ENCODE results near the gene KLHL33. TPM values are rescaled to one million over a fixed set of nuclear protein-coding genes. Genes with fewer than 3 reads are reported as not detected.

Gene KLHL33
- total RNA-seq, 2 donors from 2014 or later, result 0.22 to 0.43 TPM

DNA sequence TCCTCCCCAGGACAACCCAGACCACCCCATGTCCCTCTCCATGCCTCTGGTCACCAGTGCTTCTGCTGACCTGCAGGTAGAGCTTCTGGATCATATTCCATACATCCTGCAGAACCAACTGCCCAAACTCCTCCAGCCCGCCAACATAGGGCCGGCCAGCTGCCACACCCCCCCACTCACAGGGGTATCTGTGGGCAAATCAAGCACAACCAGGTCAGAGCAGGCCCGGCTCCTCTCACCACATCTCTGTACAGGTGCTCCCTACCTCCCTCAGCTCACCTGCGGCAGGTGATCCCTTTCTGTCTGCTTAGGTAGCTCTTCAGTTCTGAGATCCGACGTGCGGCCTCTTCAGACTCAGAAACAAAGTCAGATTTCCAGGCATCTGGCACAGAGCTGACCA is 51.6 kb downstream of the KLHL33 start:
- Mint-ChIP-seq H3K9me3 (no peaks in the 10 kb centered on the region), H3K4me3 (no peak overlapping the region), H3K4me1 (ENCODE audit: low read depth in 2 of 2) (peaks cover 0 to 4% of the 10 kb centered on the region in 2 donors), H3K36me3 (peaks cover 32% of the 10 kb centered on the region), H3K27ac (no peak overlapping the region), H3K27me3 (no peaks in the 10 kb centered on the region)
- ATAC-seq (no peak), DNase-seq (ENCODE audit: low spot score) (no peak)

DNA sequence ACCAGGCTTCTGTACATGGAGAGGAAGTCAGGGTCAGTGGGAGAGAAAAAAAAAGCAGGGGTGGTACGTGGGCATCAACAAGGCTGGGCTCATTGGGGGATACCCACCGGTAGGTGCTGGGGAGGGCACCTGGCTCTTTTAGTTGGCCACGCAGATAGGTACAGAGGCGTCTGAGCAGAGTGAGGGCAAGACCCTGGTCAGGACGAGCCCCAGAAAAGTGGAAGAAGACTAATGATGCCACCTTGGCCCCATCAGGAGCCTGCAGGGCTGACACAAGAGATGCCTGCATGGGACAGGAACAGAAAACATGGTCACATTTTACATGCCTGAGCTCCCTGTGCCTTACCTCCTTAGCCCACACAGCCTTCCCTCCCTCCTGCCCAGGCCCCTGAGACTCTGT is 52.3 kb downstream of the KLHL33 start:
- Mint-ChIP-seq H3K4me3 (no peak overlapping the region), H3K4me1 (ENCODE audit: low read depth in 2 of 2) (peaks cover 0 to 4% of the 10 kb centered on the region in 2 donors), H3K27ac (no peak overlapping the region), H3K27me3 (no peaks in the 10 kb centered on the region), H3K9me3 (no peaks in the 10 kb centered on the region), H3K36me3 (peaks cover 29% of the 10 kb centered on the region)
- ATAC-seq (no peak), DNase-seq (ENCODE audit: low spot score) (no peak)

DNA sequence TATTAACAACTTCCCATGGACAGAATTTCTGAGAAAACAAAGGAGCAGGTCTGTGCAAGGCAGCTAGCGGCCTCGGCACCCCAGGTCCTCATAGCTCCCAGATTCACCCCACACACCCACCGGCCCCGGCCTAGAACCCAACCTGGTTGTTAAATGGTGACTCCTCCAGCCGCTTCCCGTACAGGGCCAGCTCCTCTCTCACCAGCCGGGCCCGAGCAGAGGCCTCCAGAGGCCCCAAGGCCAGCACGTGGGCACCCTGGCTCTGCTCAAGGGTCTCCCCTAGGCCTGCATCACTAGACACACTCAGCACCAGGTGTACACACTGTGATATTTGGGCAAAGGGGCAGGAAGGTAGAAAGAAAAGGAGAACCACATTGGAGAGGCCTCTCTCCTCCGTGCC is 52.9 kb downstream of the KLHL33 start:
- ATAC-seq (no peak), DNase-seq (ENCODE audit: low spot score) (no peak)
- H3K4me1 Mint-ChIP-seq (ENCODE audit: low read depth in 2 of 2), result peaks cover 0 to 4% of the 10 kb centered on the region in 2 donors
- H3K36me3 Mint-ChIP-seq, result peaks cover 24% of the 10 kb centered on the region
- H3K4me3 Mint-ChIP-seq, result no peak overlapping the region
- H3K27me3 Mint-ChIP-seq, result no peaks in the 10 kb centered on the region
- H3K9me3 Mint-ChIP-seq, result no peaks in the 10 kb centered on the region
- no peak overlapping the region for H3K27ac Mint-ChIP-seq

DNA sequence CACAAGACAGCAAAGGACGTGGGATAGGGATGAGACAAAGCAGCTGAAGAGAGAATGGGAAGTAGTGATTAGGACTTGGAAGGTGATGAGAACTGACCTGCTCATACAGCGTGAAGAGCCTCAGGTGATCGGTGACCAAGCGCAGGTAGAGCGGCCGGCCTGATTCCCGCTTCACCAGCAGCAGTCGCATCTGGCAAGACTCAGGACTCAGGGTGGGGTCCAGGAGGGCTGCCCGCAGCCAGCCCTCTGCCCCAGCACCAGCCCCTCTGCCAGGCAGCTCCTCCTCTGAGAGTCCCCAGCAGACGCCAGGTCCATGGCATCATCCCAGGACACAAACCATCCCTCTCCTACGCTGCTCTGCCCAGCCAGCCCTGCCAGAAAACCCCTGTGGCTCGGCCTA is 53.4 kb downstream of the KLHL33 start:
- H3K4me1 Mint-ChIP-seq (ENCODE audit: low read depth in 2 of 2), result peaks cover 0 to 4% of the 10 kb centered on the region in 2 donors
- no peaks in the 10 kb centered on the region for H3K27me3 Mint-ChIP-seq
- peaks cover 21% of the 10 kb centered on the region for H3K36me3 Mint-ChIP-seq
- no peak overlapping the region for H3K27ac Mint-ChIP-seq
- DNase-seq (ENCODE audit: low spot score) (no peak), ATAC-seq (no peak)
- no peak overlapping the region for H3K4me3 Mint-ChIP-seq
- no peaks in the 10 kb centered on the region for H3K9me3 Mint-ChIP-seq

DNA sequence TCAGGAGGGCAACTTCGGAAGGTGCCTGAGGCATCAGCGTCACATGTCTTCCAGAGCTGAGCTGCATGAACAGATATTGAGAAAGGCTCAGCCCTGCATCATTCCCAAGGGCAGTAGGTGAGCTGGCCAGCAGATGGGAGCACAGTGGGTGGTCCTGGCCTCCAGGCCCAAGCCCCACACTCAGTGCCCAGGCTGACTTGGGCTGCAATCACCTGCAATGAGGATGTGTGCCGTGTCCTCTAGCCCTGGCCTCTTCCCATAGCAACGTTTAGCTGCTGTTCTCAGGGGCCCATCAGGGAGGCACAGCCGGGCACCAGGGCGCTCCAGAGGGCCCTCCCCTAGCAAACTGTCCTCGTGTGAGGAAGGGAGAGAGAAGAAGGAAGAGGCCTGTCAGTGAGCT is 54.6 kb downstream of the KLHL33 start:
- Mint-ChIP-seq H3K27ac (no peak overlapping the region), H3K27me3 (no peaks in the 10 kb centered on the region), H3K36me3 (peaks cover 21% of the 10 kb centered on the region), H3K4me3 (no peak overlapping the region), H3K9me3 (no peaks in the 10 kb centered on the region), H3K4me1 (ENCODE audit: low read depth in 2 of 2) (peaks cover 0 to 4% of the 10 kb centered on the region in 2 donors)
- no peak for DNase-seq (ENCODE audit: low spot score)
- no peak for ATAC-seq

DNA sequence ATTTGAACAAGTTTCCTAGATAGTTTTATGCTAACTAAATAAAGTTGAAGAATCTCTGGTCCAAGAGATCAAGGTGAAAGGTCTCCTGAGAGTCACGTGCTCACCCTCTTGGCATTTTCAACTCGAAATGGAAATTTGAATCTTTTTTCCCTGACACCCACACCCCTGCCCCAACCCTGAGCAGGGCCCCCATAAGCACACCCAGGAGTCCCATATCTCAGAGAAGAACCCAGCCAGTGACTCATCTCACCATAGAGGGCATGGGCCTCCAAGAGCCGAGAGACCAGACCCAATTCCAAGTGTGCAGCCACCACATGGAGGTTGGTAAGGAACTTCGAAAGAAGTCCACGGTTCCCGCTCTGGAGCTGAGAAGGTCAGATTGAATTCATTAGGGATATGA is 55.3 kb downstream of the KLHL33 start:
- Mint-ChIP-seq H3K27ac (no peak overlapping the region), H3K27me3 (no peaks in the 10 kb centered on the region), H3K36me3 (peaks cover 21% of the 10 kb centered on the region), H3K9me3 (no peaks in the 10 kb centered on the region), H3K4me3 (no peak overlapping the region), H3K4me1 (ENCODE audit: low read depth in 2 of 2) (peaks cover 0 to 4% of the 10 kb centered on the region in 2 donors)
- DNase-seq (ENCODE audit: low spot score), result no peak
- ATAC-seq, result no peak

DNA sequence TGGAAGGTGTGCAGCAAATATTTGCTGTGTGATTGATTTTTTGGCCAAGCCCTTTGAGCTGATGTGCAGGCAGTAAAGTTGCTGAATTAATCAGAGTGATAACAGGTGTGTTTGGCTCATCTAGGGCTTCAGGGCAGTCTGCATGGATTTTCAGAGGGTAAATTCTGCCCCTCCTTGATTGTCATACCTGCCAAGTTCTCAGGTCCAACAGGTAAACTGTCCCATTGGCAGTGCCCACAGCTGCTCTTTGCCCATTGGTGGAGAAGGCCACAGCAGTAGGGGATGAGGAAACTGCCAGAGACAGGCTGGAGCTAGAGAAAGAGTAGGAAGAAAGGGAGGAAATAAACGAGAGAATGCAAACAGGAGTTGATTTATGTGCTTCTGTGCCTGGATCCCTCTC is 56.2 kb downstream of the KLHL33 start:
- no peaks in the 10 kb centered on the region for H3K27me3 Mint-ChIP-seq

DNA sequence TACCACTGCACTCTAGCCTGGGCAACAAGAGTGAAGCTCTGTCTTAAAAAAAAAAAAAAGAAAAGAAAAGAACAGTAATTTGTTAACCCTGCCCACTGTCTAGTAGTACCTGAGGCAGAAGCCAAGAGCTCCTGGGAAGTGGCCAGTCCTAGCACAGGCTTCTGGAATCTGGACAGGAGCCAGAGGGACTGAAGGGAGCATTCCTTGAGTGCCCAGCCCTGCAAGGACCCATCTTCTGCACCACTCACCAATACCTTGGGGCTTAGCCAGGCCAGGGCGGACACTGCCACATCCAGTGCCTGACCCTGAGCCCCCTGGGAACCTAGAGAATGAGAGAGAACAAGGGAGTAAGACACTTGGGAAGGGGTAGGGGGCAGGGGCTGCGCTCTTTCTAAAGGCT is 58.8 kb downstream of the KLHL33 start:
- no peak for ATAC-seq
- DNase-seq (ENCODE audit: low spot score), result no peak
- Mint-ChIP-seq H3K4me3 (no peak overlapping the region), H3K4me1 (ENCODE audit: low read depth in 2 of 2) (peaks cover 0 to 1% of the 10 kb centered on the region in 2 donors), H3K27me3 (no peaks in the 10 kb centered on the region), H3K9me3 (no peaks in the 10 kb centered on the region), H3K27ac (no peak overlapping the region), H3K36me3 (peaks cover 22% of the 10 kb centered on the region)

More for the DNA sequence above, 56.2 kb downstream of the KLHL33 start:
- peaks cover 0 to 4% of the 10 kb centered on the region in 2 donors for H3K4me1 Mint-ChIP-seq (ENCODE audit: low read depth in 2 of 2)
- H3K4me3 Mint-ChIP-seq, result no peak overlapping the region
- ATAC-seq, result no peak
- no peaks in the 10 kb centered on the region for H3K9me3 Mint-ChIP-seq
- no peak overlapping the region for H3K27ac Mint-ChIP-seq
- peaks cover 25% of the 10 kb centered on the region for H3K36me3 Mint-ChIP-seq
- DNase-seq (ENCODE audit: low spot score), result no peak

DNA sequence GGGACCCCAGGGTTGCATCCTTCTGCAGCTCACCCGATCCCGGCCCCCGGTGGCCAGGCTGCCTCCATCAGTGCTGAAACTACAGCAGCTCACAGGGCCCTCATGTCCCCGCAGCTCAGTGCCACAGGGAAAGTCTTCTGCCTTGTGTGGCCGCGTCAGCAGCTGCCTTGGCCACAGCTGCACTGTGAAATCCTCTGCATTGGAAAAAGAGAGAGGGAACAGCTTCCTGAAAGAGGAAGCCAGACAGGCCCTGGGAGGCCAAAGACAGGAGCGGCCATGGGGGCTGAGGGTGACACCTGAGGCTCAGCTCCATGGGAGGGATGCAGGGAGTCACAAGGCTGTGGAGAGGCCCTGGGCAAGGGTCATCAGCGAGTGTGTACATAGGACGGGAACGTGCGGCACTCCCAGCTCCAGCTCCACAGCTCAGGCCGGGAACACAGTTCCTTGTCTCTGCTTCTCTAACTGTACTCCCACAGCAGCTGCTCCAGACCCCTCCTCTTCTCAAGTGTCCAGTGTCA is 59.8 kb downstream of the KLHL33 start:
- H3K27ac Mint-ChIP-seq, result no peak overlapping the region
- DNase-seq (ENCODE audit: low spot score), result no peak
- peaks cover 27% of the 10 kb centered on the region for H3K36me3 Mint-ChIP-seq

More for the DNA sequence above, 59.8 kb downstream of the KLHL33 start:
- ATAC-seq, result no peak
- no peaks in the 10 kb centered on the region for H3K4me1 Mint-ChIP-seq (ENCODE audit: low read depth in 2 of 2)
- H3K27me3 Mint-ChIP-seq, result no peaks in the 10 kb centered on the region
- H3K9me3 Mint-ChIP-seq, result no peaks in the 10 kb centered on the region
- H3K4me3 Mint-ChIP-seq, result no peak overlapping the region

Other genes starting within 250 kb of the KLHL33 start
- not detected for gene OR11G2, start 245.3 kb downstream of the KLHL33 start, total RNA-seq
- gene OR11H6, start 212.5 kb downstream of the KLHL33 start, total RNA-seq, result not detected
- not detected for gene OR11H7, start 207.2 kb downstream of the KLHL33 start, total RNA-seq
- gene OR11H4, start 196.9 kb downstream of the KLHL33 start, total RNA-seq, result not detected
- gene TTC5, start 130.2 kb downstream of the KLHL33 start, total RNA-seq, result 10 to 100 TPM; 27.4 to 27.7 TPM
- 10 to 100 TPM; 25.4 to 66.3 TPM for gene CCNB1IP1, start 102.9 kb downstream of the KLHL33 start, total RNA-seq
- gene PARP2, start 92.5 kb downstream of the KLHL33 start, total RNA-seq, result 10 to 100 TPM; 23.7 to 37.2 TPM
- gene TEP1, start 22.7 kb downstream of the KLHL33 start, total RNA-seq, result 10 to 100 TPM; 38.2 to 47.6 TPM
- 10 to 100 TPM; 43.1 to 78.0 TPM for gene OSGEP, start 18.6 kb upstream of the KLHL33 start, total RNA-seq
- 100 to 1,000 TPM; 130 to 151 TPM for gene APEX1, start 19.1 kb upstream of the KLHL33 start, total RNA-seq
- gene PIP4P1, start 25.3 kb upstream of the KLHL33 start, total RNA-seq, result 10 to 100 TPM; 33.3 to 34.5 TPM
- gene PNP, start 33.2 kb upstream of the KLHL33 start, total RNA-seq, result 100 to 1,000 TPM; 124 to 199 TPM
- under 1 TPM; 0.50 to 0.75 TPM for gene RNASE10, start 69.4 kb upstream of the KLHL33 start, total RNA-seq
- not detected for gene RNASE9, start 124.9 kb upstream of the KLHL33 start, total RNA-seq
- not detected for gene RNASE11, start 151.8 kb upstream of the KLHL33 start, total RNA-seq
- gene RNASE12, start 155.2 kb upstream of the KLHL33 start, total RNA-seq, result not detected
- not detected for gene OR6S1, start 205.5 kb upstream of the KLHL33 start, total RNA-seq
- 1 to 10 TPM in 1 of 2 donors, under 1 TPM in 1; 0.50 to 1.2 TPM for gene RNASE4, start 248.4 kb upstream of the KLHL33 start, total RNA-seq